NCI-H510A (cell line): ENCODE results near the gene CWC27.

Experiments used
- DNase-seq: peaks from one replicate; lab custom pipeline; 2025; lab: John Stamatoyannopoulos, UW

Gene CWC27

DNA sequence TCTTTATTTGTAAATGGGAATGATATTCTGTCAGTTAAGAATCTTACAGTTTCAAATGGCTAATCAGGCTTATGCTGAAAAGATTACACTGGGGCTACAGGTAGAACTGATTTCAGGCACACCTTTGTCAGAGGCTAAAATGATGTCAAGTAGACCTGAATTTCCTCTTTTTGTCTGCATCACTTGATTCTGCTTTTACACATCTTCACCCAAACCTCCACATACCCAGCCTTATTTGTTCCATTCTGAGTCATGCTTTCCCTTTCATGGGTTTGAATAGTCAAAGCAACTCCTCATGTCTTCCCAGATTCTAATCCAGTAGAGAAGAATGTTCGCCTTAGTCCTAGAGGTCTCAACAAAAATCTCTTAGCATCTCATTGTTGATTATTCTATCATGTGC is 156.4 kb downstream of the CWC27 start:
- no peak for DNase-seq

DNA sequence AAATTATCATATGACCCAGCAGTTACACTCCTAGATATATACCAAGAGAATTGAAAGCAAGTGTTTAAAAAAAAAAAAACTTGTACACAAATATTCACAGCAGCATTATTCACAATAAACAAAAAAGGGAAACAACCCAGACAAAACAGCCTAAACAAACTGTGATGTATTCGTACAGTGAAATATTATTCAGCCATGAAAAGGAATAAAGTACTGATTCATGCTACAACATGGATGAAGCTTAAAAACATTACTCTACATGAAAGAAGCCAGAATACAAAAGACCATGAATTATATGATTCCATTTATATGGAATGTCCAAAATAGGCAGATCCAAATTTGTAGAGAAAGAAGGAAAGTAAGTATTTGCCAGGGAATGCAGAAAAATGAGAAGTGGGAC is 161.1 kb downstream of the CWC27 start:
- DNase-seq, result no peak

DNA sequence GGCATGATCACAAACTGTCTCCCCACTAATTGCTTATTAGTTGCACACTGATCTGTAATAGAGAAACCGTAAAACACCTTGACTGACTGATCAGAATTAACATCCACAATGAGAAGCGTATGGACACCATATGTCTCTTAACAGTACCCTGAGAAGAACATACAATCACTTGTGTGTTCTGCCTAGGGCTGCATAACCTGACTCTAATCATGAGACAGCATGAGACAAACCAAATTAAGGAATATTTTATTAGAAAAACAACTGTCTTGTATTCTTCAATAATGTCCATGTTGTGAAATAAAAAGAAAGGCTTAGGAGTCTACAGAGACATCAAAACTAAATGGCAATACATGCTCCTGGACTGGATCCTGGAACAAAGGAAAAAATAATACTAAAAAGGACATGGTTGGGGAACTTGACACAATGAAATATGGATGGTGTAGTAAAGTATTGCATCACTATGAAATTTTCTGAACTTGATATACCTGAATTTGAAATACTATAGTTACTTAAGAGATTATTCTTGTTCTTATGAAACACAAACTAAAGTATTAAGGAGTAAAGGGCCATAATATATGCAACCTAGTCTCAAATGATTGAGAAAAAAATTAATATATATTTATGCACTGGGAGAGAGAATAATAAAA is 162.1 kb downstream of the CWC27 start:
- DNase-seq, result no peak

DNA sequence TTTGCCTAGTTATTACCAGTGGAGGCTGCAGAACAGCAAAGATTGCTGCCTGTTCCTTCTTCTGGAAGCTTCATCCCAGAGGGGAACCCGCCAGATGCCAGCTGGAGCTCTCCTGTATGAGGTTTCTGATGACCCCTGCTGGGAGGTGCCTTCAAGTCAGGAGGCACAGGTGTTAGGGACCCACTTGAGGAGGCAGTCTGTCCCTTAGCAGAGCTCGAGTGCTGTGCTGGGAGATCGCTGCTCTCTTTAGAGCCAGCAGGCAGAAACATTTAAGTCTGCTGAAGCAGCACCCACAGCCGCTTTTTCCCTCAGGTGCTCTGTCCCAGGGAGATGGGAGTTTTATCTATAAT is 170.7 kb downstream of the CWC27 start:
- DNase-seq, result peak; percentile 23

DNA sequence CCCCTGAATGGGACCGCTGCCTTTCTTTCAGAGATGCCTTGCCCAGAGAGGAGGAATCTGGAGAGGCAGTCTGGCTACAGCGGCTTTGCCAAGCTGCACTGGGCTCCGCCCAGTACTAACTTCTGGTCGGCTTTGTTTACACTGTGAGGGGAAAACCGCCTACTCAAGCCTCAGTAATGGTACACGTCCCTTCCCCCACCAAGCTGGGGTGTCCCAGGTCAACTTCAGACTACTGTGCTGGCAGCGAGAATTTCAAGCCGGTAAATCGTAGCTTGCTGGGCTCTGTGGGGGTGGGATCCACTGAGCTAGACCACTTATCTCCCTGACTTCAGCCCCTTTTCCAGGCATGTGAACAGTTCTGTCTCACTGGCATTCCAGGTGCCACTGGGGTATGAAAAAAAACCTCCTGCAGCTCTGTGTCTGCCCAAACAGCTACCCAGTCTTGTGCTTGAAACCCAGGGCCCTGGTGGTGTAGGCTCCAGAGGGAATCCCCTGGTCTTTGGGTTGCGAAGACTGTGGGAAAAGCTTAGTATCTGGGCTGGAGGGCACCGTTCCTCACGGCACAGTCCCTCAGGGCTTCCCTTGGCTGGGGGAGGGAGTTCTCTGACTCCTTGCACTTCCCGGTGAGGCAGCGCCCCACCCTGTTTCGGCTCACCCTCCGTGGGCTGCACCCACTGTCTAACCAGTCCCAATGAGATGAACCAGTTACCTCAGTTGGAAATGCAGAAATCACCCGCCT is 171.2 kb downstream of the CWC27 start:
- DNase-seq, result peak; percentile 54

DNA sequence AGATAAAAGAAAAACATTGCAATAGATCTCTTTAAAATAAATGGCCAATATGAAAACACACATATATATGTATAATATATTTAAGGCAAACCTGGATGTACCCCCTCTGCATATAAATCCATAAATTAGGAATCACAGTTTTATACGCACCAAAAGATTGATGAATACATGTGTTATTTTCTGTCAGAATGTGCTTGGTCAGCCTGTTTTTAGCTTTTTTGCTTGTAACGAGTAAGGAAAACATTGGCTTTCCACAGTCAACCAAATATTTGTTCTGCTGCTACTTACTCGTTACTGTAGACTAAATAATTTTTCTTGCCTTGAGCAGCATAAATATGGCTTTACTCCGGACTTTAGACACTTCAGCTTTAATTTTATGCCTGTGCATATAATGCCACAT is 173.7 kb downstream of the CWC27 start:
- DNase-seq, result no peak

DNA sequence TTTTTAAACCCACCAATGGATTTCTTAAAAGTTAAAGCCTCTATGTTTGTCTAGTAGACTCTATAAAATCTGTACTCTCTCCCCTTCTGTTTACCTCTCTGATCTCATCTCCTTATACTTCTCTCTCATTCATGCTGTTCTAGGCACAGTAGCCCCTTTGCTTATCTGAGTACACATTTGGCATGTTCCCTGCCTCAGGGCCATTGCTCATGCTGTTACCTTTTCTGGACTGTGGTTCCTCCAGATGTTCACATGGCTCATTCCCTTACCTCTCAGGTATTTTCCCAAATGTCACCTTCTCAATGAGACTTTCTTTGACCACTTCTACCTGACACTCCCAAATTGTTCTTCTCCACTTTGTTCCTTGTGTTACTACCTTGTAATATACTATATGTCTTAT is 176.1 kb downstream of the CWC27 start:
- DNase-seq, result no peak

DNA sequence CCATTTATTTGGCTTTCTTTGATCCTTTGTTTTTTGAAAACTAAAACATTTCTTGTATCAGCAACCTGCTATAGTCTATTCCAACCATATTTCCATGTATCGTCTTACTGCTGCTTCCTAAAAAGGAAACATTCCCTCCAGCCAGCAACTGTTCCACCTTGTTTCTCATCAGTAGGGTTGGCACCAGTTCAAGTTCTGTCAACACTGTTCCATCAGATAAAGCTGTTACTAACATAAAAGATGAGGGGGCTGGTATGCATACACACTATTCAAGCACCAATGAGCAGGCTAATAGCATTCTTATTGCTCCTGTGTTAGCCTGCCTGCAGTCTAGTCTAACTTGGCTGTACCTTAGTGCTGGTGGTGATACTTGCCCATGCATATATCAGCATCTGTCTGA is 178.3 kb downstream of the CWC27 start:
- peak; percentile 24 for DNase-seq

DNA sequence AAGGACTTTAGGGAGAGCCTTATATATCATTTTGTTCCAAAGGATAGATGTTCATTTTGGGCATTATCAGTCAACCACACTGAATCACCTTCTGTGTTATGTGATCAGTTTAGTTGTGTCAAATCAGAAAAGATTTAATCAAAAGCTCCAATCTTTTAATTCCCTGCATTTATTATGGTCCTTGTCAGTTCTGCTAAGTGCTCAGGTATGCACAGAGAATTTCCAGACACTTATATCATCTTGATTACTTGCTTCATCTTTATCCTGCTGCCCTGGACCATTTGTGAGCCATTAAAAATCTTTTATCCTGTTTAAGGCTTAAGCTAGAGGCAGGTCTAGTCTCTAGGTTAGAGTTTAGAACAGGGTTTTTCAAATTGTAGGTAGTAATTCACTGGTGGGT is 179.1 kb downstream of the CWC27 start:
- DNase-seq, result no peak

DNA sequence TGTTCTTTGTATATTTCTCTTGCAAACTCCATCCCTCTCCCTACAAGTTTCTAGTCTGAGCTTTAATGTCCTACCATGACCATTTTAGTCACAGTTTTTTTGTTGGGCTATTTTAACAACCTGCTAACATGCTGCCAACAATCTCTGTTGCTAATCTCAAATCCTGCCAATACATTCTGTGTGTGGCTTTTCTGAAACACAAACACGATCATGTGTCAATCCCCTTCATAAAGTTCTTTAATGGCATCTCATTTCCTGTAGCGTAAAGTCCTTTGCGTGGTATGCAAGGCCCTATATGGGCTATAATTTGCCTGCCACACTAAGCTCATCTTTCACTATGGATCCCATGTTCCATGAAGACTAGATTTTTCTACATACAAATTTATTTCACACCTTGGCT is 180.6 kb downstream of the CWC27 start:
- DNase-seq, result no peak

DNA sequence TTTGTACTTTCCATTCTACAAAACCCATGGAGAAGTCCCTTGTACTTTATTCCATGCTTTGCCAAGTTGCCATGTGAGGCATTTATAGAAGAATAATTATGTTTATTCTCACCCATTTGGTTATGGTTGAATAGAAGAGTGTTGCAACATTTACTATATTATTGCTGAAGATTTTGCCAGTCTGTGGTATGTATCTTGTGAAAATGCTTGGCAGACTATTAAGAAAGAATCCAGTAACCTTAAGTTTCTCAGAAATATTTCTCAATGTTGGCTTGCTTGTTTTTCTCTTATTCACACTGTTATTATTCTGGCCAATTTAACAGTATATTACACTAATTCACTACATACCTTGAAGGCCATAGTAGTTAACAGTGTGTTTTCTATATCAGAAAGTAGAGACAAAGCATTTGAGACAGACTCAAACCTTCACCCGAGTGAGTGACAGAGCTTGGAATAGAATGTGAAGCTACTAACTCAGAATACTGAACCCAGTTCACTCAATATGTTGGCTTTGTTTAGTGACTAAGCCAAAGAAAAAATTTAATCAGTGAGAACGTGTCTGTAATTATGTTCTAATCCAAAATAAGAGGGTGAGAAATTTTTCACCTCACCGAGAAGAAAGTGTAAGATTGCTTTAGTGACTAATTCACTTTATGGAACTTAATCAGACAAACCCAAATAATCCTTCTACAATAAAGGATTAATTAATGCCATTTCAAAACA is 184.4 kb downstream of the CWC27 start:
- no peak for DNase-seq

DNA sequence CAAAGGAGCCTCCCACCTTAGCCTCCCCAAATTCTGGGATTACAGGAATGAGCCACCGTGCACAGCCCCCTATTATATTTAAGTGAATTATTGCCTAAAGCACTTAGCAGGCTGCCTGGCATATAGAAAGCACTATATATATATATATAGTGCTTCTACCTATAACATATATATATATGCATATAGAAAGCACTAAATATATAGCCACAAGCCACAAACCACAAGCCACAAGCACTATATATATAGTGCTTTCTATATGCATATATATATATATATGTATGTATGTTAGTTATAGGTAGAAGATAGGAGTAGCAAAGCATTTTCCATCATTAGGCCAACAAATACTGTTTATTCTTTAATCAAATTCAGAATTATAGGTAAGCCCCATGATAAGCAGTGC is 185.8 kb downstream of the CWC27 start:
- no peak for DNase-seq

DNA sequence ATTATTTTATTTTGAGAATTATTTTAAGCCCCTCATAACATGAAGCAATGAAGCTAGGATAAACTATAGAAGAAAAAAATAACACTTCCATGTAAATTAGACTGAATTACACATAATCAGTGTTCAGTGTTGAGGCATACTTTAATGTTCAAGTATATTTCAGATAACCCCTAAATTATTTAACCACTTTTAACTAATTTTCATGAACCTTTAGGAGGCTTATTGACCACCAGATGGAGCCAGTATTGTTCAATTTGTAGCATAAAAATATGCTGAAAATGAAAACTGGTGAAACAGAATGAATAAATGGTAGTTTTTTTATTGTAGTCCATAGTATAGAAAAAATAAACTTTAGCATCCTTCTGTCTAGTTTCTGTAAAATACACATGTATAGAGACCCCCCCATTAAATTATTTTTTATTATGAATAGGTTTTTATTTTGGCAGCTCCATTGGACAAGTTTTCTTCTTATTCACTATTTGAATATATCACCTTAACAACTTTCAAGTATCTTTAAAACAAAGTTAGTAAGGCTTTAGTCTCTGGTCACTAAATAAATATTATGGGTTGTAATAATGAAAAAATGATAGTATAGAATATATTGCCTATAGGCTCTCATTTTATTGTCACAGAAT is 190.1 kb downstream of the CWC27 start:
- DNase-seq, result no peak

DNA sequence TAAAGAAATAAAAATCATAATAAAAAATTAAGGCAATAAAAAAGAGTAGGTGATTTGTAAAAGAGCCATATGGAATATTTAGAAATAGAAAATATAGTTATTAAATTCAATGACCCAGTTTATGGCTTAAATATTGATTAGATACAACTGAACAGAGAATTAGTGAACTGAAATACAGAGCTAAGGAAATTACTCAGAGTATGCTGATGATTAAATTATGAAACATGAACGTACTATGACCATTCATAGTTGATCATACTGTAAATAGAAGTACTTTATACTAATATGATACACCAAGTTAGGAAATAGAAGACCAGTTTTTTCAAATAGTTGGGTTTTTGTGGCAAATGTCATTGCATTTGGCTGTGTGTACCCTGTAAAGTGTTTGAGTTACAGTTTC is 194.5 kb downstream of the CWC27 start:
- DNase-seq, result no peak

DNA sequence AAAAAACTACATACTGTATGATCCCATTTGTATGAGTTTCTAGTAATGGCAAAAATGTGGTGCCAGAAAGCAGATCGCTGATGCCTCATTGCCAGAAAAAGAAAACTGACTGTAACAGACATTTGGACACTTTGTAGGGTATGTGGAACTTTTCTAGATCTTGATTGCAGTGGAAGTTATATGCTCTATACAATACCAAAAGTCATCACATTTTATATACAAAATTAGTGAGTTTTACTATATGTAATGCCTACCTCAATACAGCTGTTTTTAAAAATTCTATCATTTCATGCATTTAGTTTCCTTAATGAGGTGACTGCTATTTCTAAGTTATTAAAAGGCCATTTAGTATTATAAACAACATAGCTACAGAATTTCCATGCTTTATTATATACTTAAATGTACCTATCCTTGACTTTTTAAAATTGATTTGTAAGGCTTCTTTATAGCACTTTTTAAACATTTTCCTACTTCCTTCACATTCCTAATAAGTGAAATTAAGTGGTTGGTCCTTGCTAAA is 199.9 kb downstream of the CWC27 start:
- no peak for DNase-seq

DNA sequence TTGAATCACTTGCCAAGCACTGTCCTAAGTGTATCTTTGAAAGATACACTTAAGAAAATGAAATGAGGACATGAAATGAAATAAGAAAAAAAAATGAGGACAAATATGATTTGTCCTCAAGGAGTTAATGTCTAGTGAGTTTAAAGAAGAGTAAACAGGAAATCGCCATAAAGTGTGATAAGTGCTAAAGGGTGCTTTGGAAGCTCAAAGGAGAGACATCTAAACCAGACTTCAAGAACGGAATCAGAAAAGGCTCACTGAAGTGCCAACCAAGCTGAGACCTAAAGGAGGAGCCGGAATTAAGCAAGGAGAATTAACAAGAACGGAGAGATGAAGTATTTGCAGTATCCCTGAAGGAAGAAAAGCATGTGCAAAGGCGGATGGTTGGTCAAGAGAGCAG is 200.8 kb downstream of the CWC27 start:
- DNase-seq, result no peak

DNA sequence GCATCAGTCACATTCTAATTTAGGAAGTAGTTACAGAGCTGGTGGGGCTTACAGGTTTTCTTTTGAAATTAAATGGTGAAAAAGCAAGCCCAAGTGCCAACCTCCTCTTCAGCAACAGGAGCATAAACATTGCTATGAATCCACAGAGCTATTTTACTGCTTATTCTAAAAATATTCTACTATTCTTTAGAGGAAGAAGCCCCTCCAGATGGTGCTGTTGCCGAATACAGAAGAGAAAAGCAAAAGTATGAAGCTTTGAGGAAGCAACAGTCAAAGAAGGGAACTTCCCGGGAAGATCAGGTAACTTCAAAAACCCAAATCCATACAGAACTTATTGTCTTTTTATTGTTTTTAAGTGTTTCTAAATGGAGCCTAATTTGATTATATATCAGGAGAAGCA is 202.8 kb downstream of the CWC27 start:
- DNase-seq, result no peak

DNA sequence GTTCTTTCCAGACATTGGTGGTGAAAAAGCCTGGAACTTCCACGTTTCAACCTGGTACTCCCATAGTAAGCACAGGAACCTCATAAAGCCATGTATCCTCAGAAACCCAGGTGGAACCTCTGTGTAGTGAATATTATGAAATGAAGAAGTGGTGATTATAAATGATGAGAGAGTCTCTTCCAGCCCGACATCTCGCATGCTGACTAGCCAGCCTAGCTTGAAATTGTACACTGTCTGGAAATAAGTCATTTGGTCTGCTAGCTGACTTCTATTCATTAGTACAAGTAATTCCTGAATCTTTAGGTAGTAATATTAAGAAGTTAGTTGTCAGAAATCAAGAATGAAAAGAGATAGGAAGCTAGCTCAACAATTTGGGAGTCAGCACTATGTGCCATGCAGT is 203.3 kb downstream of the CWC27 start:
- DNase-seq, result no peak

DNA sequence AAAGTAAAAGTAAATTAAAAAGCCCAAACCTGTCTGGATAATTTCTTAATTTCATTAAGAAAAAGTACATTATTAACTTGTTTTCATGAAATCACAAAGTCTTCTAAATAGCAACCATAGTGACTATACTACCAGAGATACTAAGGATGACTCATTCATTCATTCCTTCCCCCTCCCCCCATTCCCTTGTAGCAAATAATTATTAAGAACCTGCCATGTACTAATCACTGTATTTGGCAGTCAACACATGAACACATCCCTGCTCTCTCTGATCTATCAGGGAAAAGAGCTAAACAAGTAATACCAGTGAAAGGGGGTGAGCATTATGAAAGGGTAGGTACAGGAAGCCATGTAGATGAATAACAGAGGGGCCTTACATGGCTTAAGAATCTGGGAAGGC is 203.9 kb downstream of the CWC27 start:
- no peak for DNase-seq

DNA sequence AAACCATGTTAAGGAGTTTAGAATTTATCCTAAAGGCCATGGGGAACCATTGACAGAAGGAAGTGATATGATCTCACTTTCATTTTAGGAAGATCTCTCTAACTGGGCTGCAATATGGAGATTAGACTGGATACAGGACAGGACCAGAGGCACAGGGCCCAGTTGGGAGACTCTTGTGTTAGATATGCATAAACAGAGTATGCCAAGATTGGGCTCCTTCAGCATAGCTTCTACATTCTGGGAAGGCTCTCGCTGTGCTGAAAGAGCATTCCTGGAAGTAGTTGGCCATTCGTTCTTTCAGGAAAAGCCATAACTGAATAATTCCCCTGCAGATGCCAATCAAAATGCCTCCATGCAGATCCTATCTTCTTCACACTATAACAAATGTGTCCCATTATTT is 204.5 kb downstream of the CWC27 start:
- no peak for DNase-seq

DNA sequence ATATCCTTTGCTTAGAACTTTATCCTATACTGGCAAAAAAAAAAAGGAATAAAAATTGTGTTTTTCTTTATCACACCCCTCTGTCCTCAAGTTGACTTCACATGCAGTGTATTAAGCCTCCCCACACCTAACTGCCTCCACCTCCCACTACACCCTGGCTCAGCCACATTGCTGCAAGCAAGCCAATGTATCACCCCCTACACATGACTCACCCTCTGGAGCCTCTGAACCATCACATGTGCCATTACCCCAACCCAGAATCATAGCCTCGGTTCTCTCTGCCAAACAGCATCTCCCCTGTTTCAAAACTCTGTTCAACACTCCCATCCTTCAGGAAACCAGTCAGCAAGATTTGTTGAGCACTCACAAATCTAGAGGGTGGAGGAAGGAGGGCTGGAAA is 209.0 kb downstream of the CWC27 start:
- DNase-seq, result no peak

DNA sequence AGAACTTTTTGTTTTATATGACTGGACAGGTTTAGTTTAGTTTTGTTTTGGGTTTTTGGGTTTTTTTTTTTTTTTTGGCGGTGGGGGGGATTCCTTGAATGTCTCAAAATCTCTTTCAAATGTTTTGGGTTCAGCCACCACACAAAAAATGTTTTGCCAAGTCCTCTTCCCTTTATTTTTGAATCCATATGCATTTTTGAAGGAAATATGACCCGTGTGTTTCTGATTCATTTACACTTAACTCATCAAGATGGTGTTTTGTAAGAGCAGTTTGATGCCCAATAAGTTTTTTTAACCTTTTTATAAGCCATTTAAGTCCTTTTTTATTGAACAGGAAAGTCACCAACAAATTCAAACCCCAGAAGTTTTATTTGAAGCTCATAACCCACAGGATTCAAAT is 209.8 kb downstream of the CWC27 start:
- DNase-seq, result no peak

DNA sequence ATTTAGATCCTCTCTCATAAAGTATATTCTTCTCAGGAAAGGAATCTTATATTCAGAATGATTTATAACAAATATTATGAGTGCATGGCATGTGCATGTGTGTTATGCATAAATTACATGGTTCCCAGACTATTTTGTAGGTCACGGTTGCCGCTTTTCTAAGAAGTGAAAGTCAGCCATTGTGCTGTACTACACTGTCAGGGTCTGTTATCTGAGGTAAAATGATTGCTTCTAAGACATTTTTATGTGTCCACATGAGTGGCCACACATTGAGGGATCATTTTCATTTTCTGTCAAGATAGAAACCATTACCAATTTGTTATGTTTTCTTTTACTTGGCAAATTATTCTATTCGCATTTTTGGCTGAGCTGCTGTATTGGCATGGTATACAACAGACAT is 210.8 kb downstream of the CWC27 start:
- no peak for DNase-seq
